Hypothalamus (tissue), 51 donors: ENCODE data around the gene SEC23B.
"Not testable (repeated sequence)": the region's sequence is repeated elsewhere in the genome, so short reads cannot be mapped to it uniquely, and the experiment has no call there.

ENCODE experiments used
- DNase-seq, 51 donors: peaks; one replicate each; lab custom pipeline; 2025; lab: John Stamatoyannopoulos, UW

Gene SEC23B

GRCh38 chr20:18523066-18523465 is 15.3 kb downstream of the SEC23B start:
- no peak for DNase-seq

DNA sequence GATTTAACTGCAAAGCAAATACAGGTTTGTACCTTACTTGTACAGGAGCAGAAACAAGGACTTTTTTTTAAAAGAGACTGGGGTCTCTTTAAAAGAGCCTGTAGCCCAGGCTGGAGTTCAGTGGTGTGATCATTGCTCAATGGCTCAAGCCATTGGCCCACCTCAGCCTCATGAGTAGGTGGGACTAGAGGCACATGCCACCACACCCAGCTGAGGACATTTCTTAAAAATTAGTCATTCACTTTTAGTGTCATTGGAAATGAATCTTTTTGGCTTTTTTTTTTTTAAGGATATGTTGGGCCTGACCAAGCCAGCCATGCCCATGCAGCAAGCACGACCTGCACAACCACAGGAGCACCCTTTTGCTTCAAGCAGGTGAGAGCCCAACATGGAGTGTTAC is 16.9 kb downstream of the SEC23B start:
- no peak for DNase-seq

- DNase-seq = not testable (repeated sequence)
These were observed 19.0 kb downstream of the SEC23B start for GRCh38 chr20:18526761-18527160.

- DNase-seq = no peak
These were observed 19.6 kb downstream of the SEC23B start for GRCh38 chr20:18527339-18527738.

DNA sequence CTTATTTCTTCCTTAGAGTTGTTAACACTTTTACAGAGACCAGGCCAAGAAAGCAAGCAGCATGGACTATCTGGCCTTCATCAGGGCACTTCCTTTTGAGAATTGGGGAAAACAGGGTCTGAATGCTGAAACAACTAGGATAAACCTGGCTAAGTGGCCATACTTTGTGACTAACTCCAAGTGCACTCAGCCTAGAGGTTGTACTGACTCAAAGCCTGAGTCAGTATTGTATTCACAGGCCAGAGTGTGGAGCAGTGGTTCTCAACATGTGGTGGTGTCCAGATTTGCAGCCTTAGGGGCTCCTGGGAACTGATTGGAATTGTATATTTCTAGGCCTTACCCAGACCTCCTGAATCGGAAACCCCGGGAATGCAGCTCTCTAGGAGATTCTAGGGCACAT is 20.1 kb downstream of the SEC23B start:
- DNase-seq = no peak

GRCh38 chr20:18529041-18529440 is 21.3 kb downstream of the SEC23B start:
- DNase-seq = no peak

DNA sequence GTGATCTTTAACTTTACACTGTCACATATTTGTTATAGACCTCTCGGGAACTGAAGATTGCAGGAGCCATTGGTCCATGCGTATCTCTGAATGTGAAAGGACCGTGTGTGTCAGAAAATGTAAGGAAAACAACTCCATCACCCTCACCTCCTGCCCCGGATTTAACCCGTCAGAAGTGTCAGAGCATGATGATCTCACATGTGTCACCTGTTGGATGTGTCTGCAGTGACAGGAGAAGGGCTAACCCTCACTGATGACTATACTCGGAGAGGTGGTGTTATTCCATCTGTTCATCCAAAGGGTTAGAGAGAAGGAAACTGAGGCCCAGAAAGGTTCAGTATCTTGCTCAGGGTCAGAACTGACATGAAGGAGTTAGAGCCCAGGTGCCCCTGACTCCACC is 24.9 kb downstream of the SEC23B start:
- DNase-seq = no peak

DNA sequence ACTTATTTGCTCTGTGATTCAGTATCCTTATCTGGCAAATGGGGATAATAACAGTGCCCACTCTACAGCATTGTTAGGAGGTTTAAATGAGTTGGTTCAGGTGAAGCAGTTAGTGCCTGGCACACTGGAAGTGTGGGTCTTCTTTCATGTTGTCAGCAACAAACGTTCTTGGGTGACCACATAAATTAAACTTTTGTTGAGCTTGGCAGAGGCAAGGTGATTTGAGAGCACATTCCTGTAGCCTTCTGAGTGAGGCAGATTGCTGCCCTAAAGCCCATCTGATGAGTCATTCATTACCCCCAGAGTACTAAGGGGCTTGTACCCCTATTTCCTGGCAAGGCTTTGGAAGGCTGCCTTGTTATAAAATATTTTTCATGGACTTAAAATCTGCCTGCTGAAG is 25.8 kb downstream of the SEC23B start:
- DNase-seq = no peak

DNA sequence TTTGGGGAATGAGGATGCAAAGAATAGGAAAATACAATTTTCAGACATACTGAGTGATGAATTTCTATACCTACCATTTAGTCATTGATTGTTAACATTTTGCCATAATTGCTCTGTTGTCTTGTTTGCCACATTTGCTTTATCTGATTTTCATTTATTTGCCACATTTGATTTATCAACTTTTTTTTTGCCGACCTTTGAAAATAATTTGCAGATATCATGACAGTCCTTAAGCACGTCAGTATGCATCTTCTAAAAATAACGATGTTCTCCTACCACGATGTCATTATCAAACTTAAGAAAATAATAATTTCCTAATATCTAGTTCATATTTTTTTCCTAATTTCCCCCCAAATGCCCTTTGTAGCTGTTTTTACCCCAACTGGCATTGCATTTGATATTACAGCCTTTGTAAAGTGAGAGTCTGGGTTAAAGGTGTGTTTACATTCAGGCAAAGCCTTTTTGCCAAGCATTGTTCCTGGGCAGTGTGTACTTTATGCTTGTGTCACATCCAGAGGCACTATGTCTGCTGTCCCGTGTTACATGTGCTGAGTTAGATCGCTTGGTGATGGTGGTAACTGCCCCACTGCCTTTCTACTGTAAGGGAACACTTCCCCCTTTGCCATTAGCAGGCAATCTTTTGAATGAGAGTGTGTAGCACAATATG is 26.4 kb downstream of the SEC23B start:
- DNase-seq = no peak

- DNase-seq = no peak
These were observed 29.9 kb downstream of the SEC23B start for GRCh38 chr20:18537651-18538050.

GRCh38 chr20:18541741-18542140 is 34.0 kb downstream of the SEC23B start:
- DNase-seq = no peak

DNA sequence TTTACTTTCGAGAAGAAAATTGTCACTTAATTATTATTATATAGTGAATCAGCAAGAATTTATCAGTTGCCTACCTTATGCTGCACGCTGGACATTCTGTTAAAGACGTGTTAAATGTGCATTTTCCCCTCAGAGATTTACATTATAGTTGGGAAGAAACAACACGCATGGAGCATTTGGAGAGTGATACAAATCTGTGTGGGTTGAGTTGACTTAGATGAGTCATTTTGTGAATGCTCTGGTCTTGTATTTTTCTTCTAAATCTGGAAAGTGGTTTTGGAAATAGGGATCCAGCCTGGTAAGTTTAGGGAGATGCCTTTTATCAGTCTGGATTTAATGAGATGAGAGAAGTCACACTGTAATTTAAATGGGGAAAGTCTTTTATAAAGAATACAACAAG is 35.5 kb downstream of the SEC23B start:
- no peak for DNase-seq

DNA sequence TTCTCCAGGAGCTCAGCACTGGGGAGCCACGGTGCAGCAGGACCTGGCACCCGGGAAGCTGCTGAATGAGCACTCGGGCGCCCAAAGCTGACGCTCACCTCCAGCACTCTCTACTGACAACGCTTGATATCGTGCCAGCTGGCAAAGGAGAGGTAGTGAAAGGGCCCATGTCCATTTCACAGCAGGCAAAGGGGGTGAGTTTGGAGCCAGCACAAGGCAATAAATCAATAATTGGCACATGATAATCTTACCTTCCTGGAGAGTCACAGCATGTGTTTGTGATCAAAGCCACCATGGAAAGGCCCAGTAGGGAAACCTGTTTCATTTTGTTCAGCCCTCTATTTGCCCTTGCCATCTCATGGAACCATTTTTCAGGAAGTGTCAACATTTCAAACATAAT is 36.2 kb downstream of the SEC23B start:
- DNase-seq = no peak

GRCh38 chr20:18545566-18545965 is 37.8 kb downstream of the SEC23B start:
- DNase-seq = no peak

- DNase-seq = no peak
These were observed 40.7 kb downstream of the SEC23B start for GRCh38 chr20:18548465-18548864.

DNA sequence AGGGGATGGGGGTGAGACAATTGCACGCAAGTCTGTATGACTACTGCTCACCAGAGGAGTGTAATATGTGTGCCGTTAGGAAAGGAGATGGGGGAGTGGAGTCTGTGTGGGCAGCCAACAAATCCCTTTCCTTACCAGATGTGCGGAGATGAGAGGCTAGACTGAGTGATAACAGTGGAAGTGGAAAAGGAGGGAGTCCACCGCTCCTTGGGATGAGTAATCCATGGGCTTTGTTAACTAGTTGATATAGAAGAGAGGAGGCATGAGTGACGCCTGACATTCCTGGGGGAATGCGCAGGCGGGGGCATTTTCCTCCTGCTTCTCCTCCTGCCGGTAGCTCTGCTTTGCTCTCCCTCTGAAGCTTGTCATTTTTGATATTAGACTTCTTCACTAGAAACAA is 46.0 kb downstream of the SEC23B start:
- DNase-seq = no peak

- DNase-seq = peak; percentile 15 to 94 (median 82)
These were observed 59.4 kb downstream of the SEC23B start, which contains the start of gene SMIM26 for GRCh38 chr20:18566892-18567738. SMIM26 (plus strand) TSS chr20:18567432; CDS start chr20:18567479, 47 bp downstream.

DNA sequence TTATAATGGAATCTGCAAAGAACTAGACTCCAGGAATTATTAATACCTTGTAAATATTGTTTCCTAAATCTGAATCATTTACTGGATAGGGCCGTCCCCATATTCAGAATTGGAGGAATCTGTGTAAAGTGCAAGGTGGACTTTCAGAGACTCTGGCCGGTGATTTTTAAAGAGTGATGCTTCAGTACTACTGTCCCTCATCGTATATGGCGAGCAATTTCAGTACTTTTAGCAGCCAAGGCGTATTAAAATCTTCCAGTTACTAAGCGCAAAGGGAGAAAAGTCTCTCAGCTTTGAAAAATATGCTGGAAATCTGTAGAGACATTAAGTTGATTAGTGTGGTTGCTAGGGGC is 60.0 kb downstream of the SEC23B start:
- no peak for DNase-seq

DNA sequence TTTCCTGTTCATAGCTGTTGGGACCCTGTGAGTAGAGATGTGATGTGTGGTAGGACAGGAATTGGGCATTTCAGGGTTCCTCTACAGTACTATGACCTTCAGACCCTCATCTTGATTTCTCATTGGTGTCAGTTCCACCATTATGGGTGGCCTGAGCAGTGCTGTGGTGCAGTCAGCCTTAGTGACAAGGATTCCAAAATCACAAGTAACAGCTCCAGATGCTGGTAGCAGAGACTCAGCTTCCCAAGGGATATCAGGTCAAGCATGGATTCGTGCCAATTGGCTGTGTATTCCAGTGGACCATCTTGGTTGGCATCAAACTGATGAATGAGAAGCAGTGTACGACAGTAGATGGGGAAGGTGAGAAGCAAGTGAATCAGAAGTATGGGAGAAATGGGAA is 63.3 kb downstream of the SEC23B start:
- no peak for DNase-seq

DNA sequence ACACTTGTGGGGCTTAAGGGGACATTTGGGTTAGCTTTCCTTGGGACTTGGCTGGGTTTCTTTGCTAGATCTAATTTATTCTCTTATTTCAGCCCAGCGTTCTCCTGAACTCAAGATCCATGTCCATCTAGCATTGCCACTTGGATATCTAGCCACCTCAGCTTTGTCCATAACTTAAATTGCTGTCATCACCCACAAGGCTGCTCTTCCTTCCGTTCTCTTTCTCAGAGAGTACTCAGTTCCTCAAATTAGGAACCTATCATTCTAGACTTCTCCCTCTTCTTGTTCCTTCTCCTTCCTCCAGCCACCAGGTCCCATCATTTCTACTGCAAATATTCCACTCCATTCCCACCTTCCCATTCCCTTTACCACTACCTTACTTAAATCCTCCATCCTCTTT is 63.8 kb downstream of the SEC23B start:
- DNase-seq = no peak

GRCh38 chr20:18577942-18578341 is 70.2 kb downstream of the SEC23B start:
- DNase-seq = no peak

DNA sequence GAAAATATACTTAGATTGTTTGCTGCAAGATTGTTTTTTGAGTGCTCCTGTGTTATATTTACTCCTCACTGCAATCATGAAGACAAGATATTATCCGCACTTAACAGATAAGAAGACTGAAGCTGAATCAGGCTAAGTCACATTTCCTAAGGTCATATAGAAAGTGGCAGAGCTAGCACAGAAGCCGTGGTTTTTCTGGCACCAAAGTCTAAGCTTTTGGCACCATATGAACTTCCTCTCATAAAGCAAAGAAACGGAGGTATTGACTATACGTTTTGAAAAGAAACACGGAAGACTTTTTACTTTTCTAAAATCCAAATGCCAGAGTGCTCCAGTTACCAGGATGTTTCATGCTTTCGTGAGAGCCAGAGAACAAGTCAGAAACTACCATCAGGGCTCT is 70.8 kb downstream of the SEC23B start:
- no peak for DNase-seq
